HG02885 (cell line): ENCODE data around the gene IL3.

Source experiments
- ATAC-seq: cut with Tn5 transposase; IDR thresholded peaks from one replicate; pipeline ENCODE4 v1.9.1; 2021; ENCODE audit warnings: mild to moderate bottlenecking; ENCODE audit not compliant: unreplicated experiment, poor library complexity

Gene IL3

GRCh38 chr5:132025403-132025971, 35.0 kb upstream of the IL3 start:
- ATAC-seq: no peak

- ATAC-seq: peak; percentile 34
Observed at GRCh38 chr5:132026516-132027008, 33.9 kb upstream of the IL3 start.

GRCh38 chr5:132027027-132027426, 33.4 kb upstream of the IL3 start:
- ATAC-seq: peak; percentile 83

DNA sequence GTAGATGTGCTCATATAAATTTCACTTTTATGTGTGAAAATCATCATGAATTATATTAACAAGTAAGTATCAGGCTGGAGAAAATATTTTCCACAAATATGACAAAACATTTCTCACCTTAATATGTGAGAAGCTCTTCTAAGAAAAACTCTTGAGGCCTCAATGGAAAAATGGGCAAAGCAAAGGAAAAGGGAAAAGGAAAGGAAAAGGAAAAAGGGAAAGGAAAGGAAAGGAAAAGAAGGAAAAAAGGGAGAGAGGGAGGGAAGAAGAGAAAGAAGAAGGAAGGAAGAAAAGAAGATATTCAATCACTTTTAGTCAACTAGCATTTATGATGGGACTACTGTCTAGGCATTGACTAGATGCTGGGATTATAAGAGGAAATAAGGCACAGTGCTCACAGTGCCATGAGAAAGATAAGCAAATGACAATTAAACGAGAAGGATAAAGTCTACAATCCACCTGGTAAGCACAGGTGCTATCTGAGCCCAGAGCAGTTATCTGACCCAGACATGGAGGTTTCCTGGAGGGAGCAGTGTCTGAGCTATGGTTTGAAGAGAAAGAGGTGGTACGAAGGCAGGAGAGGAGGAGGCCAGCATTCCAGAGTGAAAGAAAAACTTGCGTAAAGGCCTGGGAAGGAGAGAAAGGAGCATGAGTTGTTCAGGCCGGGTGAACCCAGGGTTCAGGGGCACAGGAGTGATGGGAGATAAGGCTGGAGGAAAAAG, 30.7 kb upstream of the IL3 start:
- no peak for ATAC-seq

DNA sequence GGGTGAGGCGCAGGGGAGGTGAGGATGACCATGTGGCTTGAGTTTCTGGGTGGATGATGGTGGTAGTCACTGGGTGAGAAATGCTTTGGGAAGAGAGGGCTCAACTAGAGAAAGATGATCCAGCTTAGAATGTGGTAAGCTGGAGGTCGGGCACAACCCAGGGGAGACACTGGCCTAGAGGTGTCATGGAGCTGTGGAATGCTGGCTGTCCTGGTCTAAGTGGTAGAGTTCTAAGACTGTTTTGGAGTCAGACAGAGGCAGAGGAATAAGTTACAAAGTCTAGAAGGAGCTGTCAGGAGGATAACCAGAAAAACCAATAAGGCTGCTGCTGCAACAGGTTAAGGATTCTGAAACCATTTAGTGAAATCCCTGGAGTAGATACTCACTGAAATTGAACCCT, 29.8 kb upstream of the IL3 start:
- no peak for ATAC-seq

- ATAC-seq: no peak
Observed at GRCh38 chr5:132032196-132032595, 28.3 kb upstream of the IL3 start.

DNA sequence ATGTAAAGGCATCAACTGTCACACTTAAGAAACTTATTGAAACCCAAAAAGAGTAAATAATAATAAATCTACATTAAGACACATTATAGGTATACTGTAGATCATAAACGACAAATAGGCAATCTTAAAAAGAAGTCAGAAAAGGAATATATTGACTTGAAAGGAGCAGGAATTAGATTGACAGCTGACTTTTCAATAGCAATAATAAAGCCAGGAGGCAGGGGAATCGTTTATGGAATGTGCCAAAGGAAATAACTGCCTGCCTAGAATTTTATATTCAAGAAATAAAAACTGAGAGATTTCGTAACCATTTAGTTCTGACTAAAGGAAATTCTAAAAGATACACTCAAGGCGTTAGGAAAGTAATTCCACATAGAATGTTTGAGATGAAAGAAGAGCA, 27.3 kb upstream of the IL3 start:
- ATAC-seq: no peak

DNA sequence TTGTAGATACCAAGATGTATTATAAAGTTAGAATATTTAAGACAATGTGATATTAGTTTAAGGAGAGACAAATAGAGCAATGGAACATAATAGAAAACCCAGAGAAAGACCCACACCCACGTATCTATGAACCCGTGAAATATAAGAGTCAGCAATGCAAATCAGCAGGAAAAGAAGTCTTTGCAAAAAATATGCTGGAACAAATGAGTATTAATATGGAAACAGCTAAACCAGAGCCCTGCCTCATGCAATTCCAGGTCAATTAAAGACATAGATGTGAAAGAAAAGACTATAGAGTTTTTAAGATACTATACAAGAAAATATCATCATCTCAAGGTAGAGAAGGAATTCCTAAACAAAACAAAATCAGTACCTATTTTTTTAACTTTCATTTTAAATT, 23.1 kb upstream of the IL3 start:
- ATAC-seq: no peak

- ATAC-seq: no peak
Observed at GRCh38 chr5:132044207-132044606, 16.2 kb upstream of the IL3 start.

DNA sequence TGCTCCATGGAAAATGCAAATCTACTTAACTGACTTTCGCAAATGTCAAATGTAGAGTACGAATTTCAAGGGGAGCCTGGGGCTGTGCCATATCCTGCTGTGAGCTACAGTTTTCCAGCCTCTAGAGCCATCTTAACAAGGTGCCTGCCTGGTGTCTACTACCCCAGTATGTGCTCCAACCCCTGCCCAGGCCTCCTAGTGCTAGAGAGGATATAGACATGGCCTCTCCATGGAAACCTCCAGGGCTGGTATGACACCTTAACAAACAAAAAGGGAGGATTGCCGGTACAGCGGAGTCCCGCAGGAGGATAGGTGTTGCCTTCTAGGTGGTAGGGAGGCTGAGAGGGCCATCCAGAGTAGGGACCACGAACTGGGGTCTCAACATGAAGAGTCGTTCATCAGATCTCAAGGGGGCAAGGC, 13.6 kb upstream of the IL3 start:
- no peak for ATAC-seq

GRCh38 chr5:132049093-132049492, 11.4 kb upstream of the IL3 start:
- no peak for ATAC-seq

DNA sequence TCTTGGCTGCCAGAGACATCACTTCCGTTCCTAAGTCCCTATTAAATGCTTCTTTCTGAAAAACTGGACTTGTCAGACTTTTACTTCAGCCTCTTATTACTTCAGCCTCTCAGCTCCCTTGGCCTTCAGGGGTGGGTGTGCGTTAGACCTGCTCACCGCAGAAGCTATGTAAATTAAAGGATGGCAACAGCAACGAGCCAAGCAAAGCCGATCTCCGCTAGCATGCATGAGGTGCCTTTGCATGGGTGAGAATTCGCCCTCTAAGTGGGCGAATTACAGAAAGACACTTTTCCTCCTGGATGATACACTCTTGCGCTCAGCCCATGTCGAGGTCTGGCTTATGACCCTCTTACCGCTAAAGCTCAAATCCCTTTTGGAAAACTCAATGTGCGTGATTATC, 10.9 kb upstream of the IL3 start:
- ATAC-seq: no peak

- no peak for ATAC-seq
Observed at GRCh38 chr5:132050136-132050535, 10.3 kb upstream of the IL3 start.

GRCh38 chr5:132050661-132051552, 9.5 kb upstream of the IL3 start:
- no peak for ATAC-seq

GRCh38 chr5:132052520-132052919, 7.9 kb upstream of the IL3 start:
- ATAC-seq: no peak

- no peak for ATAC-seq
Observed at GRCh38 chr5:132053483-132053882, 7.0 kb upstream of the IL3 start.

- ATAC-seq: no peak
Observed at GRCh38 chr5:132054031-132054696, 6.3 kb upstream of the IL3 start.

DNA sequence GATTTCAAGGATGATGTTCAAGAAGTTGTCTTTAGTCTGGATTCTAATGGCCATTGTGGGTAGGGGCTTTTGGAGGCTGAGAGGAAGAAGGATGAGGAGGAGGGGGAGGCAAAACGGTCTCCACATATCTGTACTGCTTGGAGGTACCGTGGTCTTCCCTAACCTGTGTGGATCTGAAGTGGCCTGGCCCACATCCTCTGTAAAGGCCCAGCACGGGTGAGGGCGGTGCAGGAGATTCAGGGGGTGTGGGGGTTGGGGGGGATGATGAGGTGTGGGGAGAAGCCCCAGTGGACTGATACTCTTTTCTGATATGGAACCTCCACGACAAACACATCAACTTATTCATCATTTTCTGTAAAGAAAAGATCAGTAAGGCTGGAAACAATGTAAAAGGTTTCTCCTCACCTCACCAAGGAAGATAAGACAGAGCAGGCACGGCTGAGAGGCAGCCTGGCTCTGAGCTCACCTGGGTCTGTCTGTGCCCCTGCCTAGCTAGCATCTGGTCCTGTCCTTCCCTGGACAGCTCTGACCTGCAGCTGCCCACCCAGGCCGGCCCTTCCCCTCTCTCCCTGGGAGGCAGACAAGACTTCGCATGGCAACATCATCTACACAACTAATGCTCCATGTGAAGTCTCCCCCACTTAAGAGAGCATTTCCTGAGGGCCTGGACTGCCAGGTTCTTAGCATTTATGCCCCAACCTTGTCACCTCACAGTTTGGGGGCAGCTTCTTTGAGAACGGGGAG, 5.6 kb upstream of the IL3 start:
- no peak for ATAC-seq

- no peak for ATAC-seq
Observed at GRCh38 chr5:132055441-132055807, 5.0 kb upstream of the IL3 start.
